ENCODE data around the gene ABHD2.

GRCh38 chr15:89201465-89202005 is 113.3 kb downstream of the ABHD2 start:
- TF ChIP-seq CTCF (IDR thresholded peaks at IDR 0.05) (no peak), POLR2AphosphoS5 (IDR thresholded peaks at IDR 0.05) (no peak), EP300 (IDR thresholded peaks at IDR 0.05) (no peak)

All from upper lobe of left lung (tissue), 4 donors.